Fibroblast of lung (primary cell): Measurements from ENCODE around the gene TRPM3. TPM values are rescaled to one million over a fixed set of nuclear protein-coding genes. Genes with fewer than 3 reads are reported as not detected.

Source experiments
- DNase-seq, 2 donors: peaks; one replicate each; pipeline versions ENCODE4 v3.0.0 to v3.0.0-alpha.2; 2010; ENCODE audit warnings: low read depth in 2 of 2
- H2AFZ ChIP-seq: 2 replicates; pipeline ENCODE4 v1.5.1; 2012; ENCODE audit warnings: low read length, control low read depth, inconsistent platforms
- H3K27ac ChIP-seq: 2 replicates; pipeline ENCODE4 v1.5.1; 2011; ENCODE audit warnings: low read length, control low read depth; ENCODE audit not compliant: insufficient read depth
- H3K27me3 ChIP-seq: 2 replicates; pipeline ENCODE4 v1.5.1; 2011; ENCODE audit warnings: mild to moderate bottlenecking, low read length; ENCODE audit not compliant: control insufficient read depth, insufficient read depth
- H3K36me3 ChIP-seq: 2 replicates; pipeline ENCODE4 v1.5.1; 2011; ENCODE audit warnings: low read length; ENCODE audit not compliant: control insufficient read depth, insufficient read depth
- H3K4me1 ChIP-seq: 2 replicates; pipeline ENCODE4 v1.5.1; 2011; ENCODE audit warnings: low read length; ENCODE audit not compliant: control insufficient read depth, insufficient read depth; ENCODE audit errors: extremely low read depth
- H3K4me2 ChIP-seq: 2 replicates; pipeline ENCODE4 v1.5.1; 2011; ENCODE audit warnings: low read length, control low read depth; ENCODE audit not compliant: insufficient read depth; ENCODE audit errors: extremely low read depth
- H3K4me3 ChIP-seq, 4 experiments: fragments of 200-600 bp in 1 of 4; sonication (generic) in 1 of 4; replicated peaks in 1 of 4; 2 replicates each; pipeline ENCODE4 v1.5.1; 2011 to 2016; ENCODE audit warnings: low read length in 4 of 4, low read depth in 3 of 4, mild to moderate bottlenecking in 3 of 4, control low read depth in 2 of 4, inconsistent platforms in 1 of 4, mixed read lengths in 1 of 4; ENCODE audit not compliant: insufficient read depth in 1 of 4; ENCODE audit errors: control extremely low read depth in 1 of 4
- H3K79me2 ChIP-seq: 2 replicates; pipeline ENCODE4 v1.5.1; 2012; ENCODE audit warnings: mild to moderate bottlenecking, low read length, inconsistent platforms; ENCODE audit not compliant: control insufficient read depth, insufficient read depth
- H3K9ac ChIP-seq: 2 replicates; pipeline ENCODE4 v1.5.1; 2011; ENCODE audit warnings: mild to moderate bottlenecking, low read length, control low read depth; ENCODE audit not compliant: insufficient read depth
- H3K9me3 ChIP-seq: 2 replicates; pipeline ENCODE4 v1.5.1; 2012; ENCODE audit warnings: low read depth, low read length; ENCODE audit not compliant: control insufficient read depth, insufficient read depth
- H4K20me1 ChIP-seq: 2 replicates; pipeline ENCODE4 v1.5.1; 2011; ENCODE audit warnings: low read length; ENCODE audit not compliant: control insufficient read depth, insufficient read depth; ENCODE audit errors: extremely low read depth
- CTCF ChIP-seq, 2 donors: IDR thresholded peaks in 1 of 2; conservative IDR thresholded peaks in 1 of 2; 1 replicate in 1 of 2; 2 replicates in 1 of 2; pipeline ENCODE4 v1.5.1; 2011 to 2012; ENCODE audit warnings: low read length in 2 of 2, control low read depth in 1 of 2, inconsistent platforms in 1 of 2, low read depth in 1 of 2, mild to moderate bottlenecking in 1 of 2
- EZH2 ChIP-seq: IDR thresholded peaks from 2 replicates; pipeline ENCODE4 v1.5.1; 2012; ENCODE audit warnings: low read length, control low read depth, mild to moderate bottlenecking; ENCODE audit errors: missing control alignments
- polyA plus RNA-seq, 2 donors: library from polyadenylated mRNA; depleted of rRNA in 1 of 2; stranded (reverse) in 1 of 2; unstranded in 1 of 2; fragments of >200 nt; gene quantifications; 2 replicates each; pipeline ENCODE4 v1.2.1, GENCODE V29; 2011 to 2012; ENCODE audit warnings: missing spikeins in 1 of 2
- total RNA-seq: library from RNA; depleted of rRNA; stranded (reverse); fragments of >200 nt; gene quantifications from 2 replicates; pipeline ENCODE4 v1.2.1, GENCODE V29; 2014

Gene TRPM3
- total and polyA plus RNA-seq, 2 donors (not counting 1 experiment from before 2014, with no cell fraction given): 0.05 to 0.50 TPM

GRCh38 chr9:70588999-70589398 lies 532.4 kb downstream of the TRPM3 start:
- peaks cover 21% of the 10 kb centered on the region for H3K4me1 ChIP-seq
- no peak overlapping the region for H2AFZ ChIP-seq
- H3K9me3 ChIP-seq: no peaks in the 10 kb centered on the region
- H3K4me3 ChIP-seq: no peak overlapping the region
- no peak for TF ChIP-seq CTCF (conservative IDR thresholded peaks at IDR 0.05 in 1 of 2, IDR thresholded peaks at IDR 0.05 in 1 of 2; ENCODE audit: low read depth in 1 of 2, low read length in 2 of 2)
- H3K36me3 ChIP-seq: no peaks in the 10 kb centered on the region
- H3K27me3 ChIP-seq: no peaks in the 10 kb centered on the region
- no peak for DNase-seq
- H3K79me2 ChIP-seq: no peaks in the 10 kb centered on the region
- peak overlapping the region; percentile 84 for H3K27ac ChIP-seq
- H3K9ac ChIP-seq: no peak overlapping the region
- peak overlapping the region; percentile 55 for H3K4me2 ChIP-seq
- H4K20me1 ChIP-seq: no peaks in the 10 kb centered on the region

- DNase-seq: peak in 1 of 2 donors; percentile 87
- no peak overlapping the region for H3K4me3 ChIP-seq
- H3K79me2 ChIP-seq: no peaks in the 10 kb centered on the region
- H3K27ac ChIP-seq: peak overlapping the region; percentile 84
- no peak overlapping the region for H3K9ac ChIP-seq
- H4K20me1 ChIP-seq: no peaks in the 10 kb centered on the region
- H3K4me2 ChIP-seq: no peak overlapping the region
- no peak overlapping the region for H2AFZ ChIP-seq
- no peaks in the 10 kb centered on the region for H3K36me3 ChIP-seq
- no peaks in the 10 kb centered on the region for H3K9me3 ChIP-seq
- no peaks in the 10 kb centered on the region for H3K27me3 ChIP-seq
- H3K4me1 ChIP-seq: peaks cover 21% of the 10 kb centered on the region
- no peak for TF ChIP-seq EZH2
- TF ChIP-seq CTCF (conservative IDR thresholded peaks at IDR 0.05 in 1 of 2, IDR thresholded peaks at IDR 0.05 in 1 of 2; ENCODE audit: low read depth in 1 of 2, low read length in 2 of 2): no peak
Observed at GRCh38 chr9:70588381-70588780, 533.0 kb downstream of the TRPM3 start.

GRCh38 chr9:70587201-70587600 lies 534.2 kb downstream of the TRPM3 start:
- Histone ChIP-seq H2AFZ (no peak overlapping the region), H3K4me1 (peaks cover 21% of the 10 kb centered on the region)

More at GRCh38 chr9:70587201-70587600, 534.2 kb downstream of the TRPM3 start:
- peak; percentile 87 to 93 for DNase-seq
- Histone ChIP-seq H3K4me3 (no peak overlapping the region), H3K4me2 (peak overlapping the region; percentile 33), H3K27me3 (no peaks in the 10 kb centered on the region), H3K79me2 (no peaks in the 10 kb centered on the region), H3K9me3 (no peaks in the 10 kb centered on the region), H3K27ac (peak overlapping the region; percentile 24), H4K20me1 (no peaks in the 10 kb centered on the region), H3K36me3 (no peaks in the 10 kb centered on the region), H3K9ac (no peak overlapping the region)
- TF ChIP-seq CTCF (conservative IDR thresholded peaks at IDR 0.05 in 1 of 2, IDR thresholded peaks at IDR 0.05 in 1 of 2; ENCODE audit: low read depth in 1 of 2, low read length in 2 of 2): no peak
- TF ChIP-seq EZH2: no peak
